HG03520 (cell line): Measurements from ENCODE around the gene NPC1L1.
A peak's percentile ranks its signal among the peaks of the same experiment; 100 is the strongest.
"Not testable (repeated sequence)": the region's sequence is repeated elsewhere in the genome, so short reads cannot be mapped to it uniquely, and the experiment has no call there.

ENCODE experiments used
- ATAC-seq: cut with Tn5 transposase; IDR thresholded peaks from one replicate; pipeline ENCODE4 v1.9.1; 2021; ENCODE audit warnings: mild to moderate bottlenecking, moderate library complexity; ENCODE audit not compliant: unreplicated experiment

Gene NPC1L1

GRCh38 chr7:44565097-44565794, 24.1 kb upstream of the NPC1L1 start:
- peak; percentile 76 for ATAC-seq

GRCh38 chr7:44564606-44565005, 23.5 kb upstream of the NPC1L1 start:
- no peak for ATAC-seq

GRCh38 chr7:44563171-44563679, 22.1 kb upstream of the NPC1L1 start:
- ATAC-seq = no peak

- ATAC-seq = not testable (repeated sequence)
These were observed 21.5 kb upstream of the NPC1L1 start for GRCh38 chr7:44562622-44562962.

- ATAC-seq = no peak
These were observed 21.0 kb upstream of the NPC1L1 start for GRCh38 chr7:44561962-44562621.

GRCh38 chr7:44561481-44561880, 20.4 kb upstream of the NPC1L1 start:
- no peak for ATAC-seq

GRCh38 chr7:44559485-44559884, 18.4 kb upstream of the NPC1L1 start:
- no peak for ATAC-seq

GRCh38 chr7:44557485-44557884, 16.4 kb upstream of the NPC1L1 start:
- no peak for ATAC-seq

GRCh38 chr7:44555350-44555749, 14.2 kb upstream of the NPC1L1 start:
- no peak for ATAC-seq

GRCh38 chr7:44552473-44553005, 11.4 kb upstream of the NPC1L1 start:
- not testable (repeated sequence) for ATAC-seq

- ATAC-seq = no peak
These were observed 8.3 kb upstream of the NPC1L1 start for GRCh38 chr7:44549457-44549856.

- ATAC-seq = no peak
These were observed 7.8 kb upstream of the NPC1L1 start for GRCh38 chr7:44548893-44549292.

- ATAC-seq = no peak
These were observed 6.6 kb upstream of the NPC1L1 start for GRCh38 chr7:44547536-44548231.

- ATAC-seq = no peak
These were observed 913 bp upstream of the NPC1L1 start for GRCh38 chr7:44541876-44542610.

- no peak for ATAC-seq
These were observed 520 bp downstream of the NPC1L1 start for GRCh38 chr7:44540592-44541027.

GRCh38 chr7:44539669-44540506, 1.2 kb downstream of the NPC1L1 start:
- ATAC-seq = no peak

- no peak for ATAC-seq
These were observed 2.1 kb downstream of the NPC1L1 start for GRCh38 chr7:44538798-44539668.

- no peak for ATAC-seq
These were observed 2.9 kb downstream of the NPC1L1 start for GRCh38 chr7:44538093-44538797.
